Amniotic epithelial cell (primary cell): Measurements from ENCODE around the gene MRNIP.
"Not testable (repeated sequence)": the region's sequence is repeated elsewhere in the genome, so short reads cannot be mapped to it uniquely, and the experiment has no call there.

ENCODE experiments used
- DNase-seq: peaks from one replicate; pipeline ENCODE4 v3.0.0-alpha.2; 2010; ENCODE audit warnings: low read depth

Gene MRNIP

GRCh38 chr5:179792612-179793467 is 65.8 kb downstream of the MRNIP start:
- no peak for DNase-seq

GRCh38 chr5:179791881-179792611 is 66.6 kb downstream of the MRNIP start:
- no peak for DNase-seq

GRCh38 chr5:179789278-179789677 is 69.3 kb downstream of the MRNIP start:
- not testable (repeated sequence) for DNase-seq

- no peak for DNase-seq
Measured at GRCh38 chr5:179788193-179788854, 70.3 kb downstream of the MRNIP start.
